Stimulated activated naive CD8-positive, alpha-beta T cell treated with anti-CD3 and anti-CD28 coated beads, Interleukin-15, Interleukin-2, amounts not matched to agents 100 U/mL and 50 U/mL, for 24 hours (primary cell): ENCODE measurements around the gene SMYD3.
"Not testable (repeated sequence)": the region's sequence is repeated elsewhere in the genome, so short reads cannot be mapped to it uniquely, and the experiment has no call there.

Experiments
- ATAC-seq: fragments of 150-1000 bp; cut with Tn5 transposase; one replicate; pipeline ENCODE4 v1.10.0; 2021
- DNase-seq: peaks from one replicate; pipeline ENCODE4 v3.0.0; 2021

The SMYD3 gene

GRCh38 chr1:245952383-245953026 lies 554.6 kb downstream of the SMYD3 start:
- DNase-seq, result no peak
- no peak for ATAC-seq

- DNase-seq (no peak), ATAC-seq (no peak)
Observed at GRCh38 chr1:245948786-245949185, 558.3 kb downstream of the SMYD3 start.

GRCh38 chr1:245946905-245947304 lies 560.2 kb downstream of the SMYD3 start:
- ATAC-seq (no peak), DNase-seq (no peak)

GRCh38 chr1:245945136-245945535 lies 561.9 kb downstream of the SMYD3 start:
- not testable (repeated sequence) for ATAC-seq, DNase-seq

GRCh38 chr1:245942856-245943255 lies 564.2 kb downstream of the SMYD3 start:
- DNase-seq (no peak), ATAC-seq (no peak)

GRCh38 chr1:245941771-245942170 lies 565.3 kb downstream of the SMYD3 start:
- not testable (repeated sequence) for DNase-seq, ATAC-seq

GRCh38 chr1:245939756-245940345 lies 567.2 kb downstream of the SMYD3 start:
- ATAC-seq, result no peak

GRCh38 chr1:245938046-245938435 lies 569.0 kb downstream of the SMYD3 start:
- ATAC-seq (no peak), DNase-seq (no peak)

More at GRCh38 chr1:245939756-245940345, 567.2 kb downstream of the SMYD3 start:
- DNase-seq, result no peak

- DNase-seq (no peak), ATAC-seq (no peak)
Observed at GRCh38 chr1:245937316-245938045, 569.6 kb downstream of the SMYD3 start.

GRCh38 chr1:245934409-245934808 lies 572.7 kb downstream of the SMYD3 start:
- ATAC-seq (no peak), DNase-seq (no peak)

- no peak for ATAC-seq
- no peak for DNase-seq
Observed at GRCh38 chr1:245933431-245934045, 573.5 kb downstream of the SMYD3 start.

- ATAC-seq, result no peak
Observed at GRCh38 chr1:245932302-245932972, 574.6 kb downstream of the SMYD3 start.

GRCh38 chr1:245931450-245931849 lies 575.6 kb downstream of the SMYD3 start:
- ATAC-seq (no peak), DNase-seq (no peak)

More at GRCh38 chr1:245932302-245932972, 574.6 kb downstream of the SMYD3 start:
- DNase-seq, result no peak

GRCh38 chr1:245929224-245929623 lies 577.9 kb downstream of the SMYD3 start:
- no peak for ATAC-seq

GRCh38 chr1:245926888-245927287 lies 580.2 kb downstream of the SMYD3 start:
- ATAC-seq (no peak), DNase-seq (no peak)

More at GRCh38 chr1:245929224-245929623, 577.9 kb downstream of the SMYD3 start:
- DNase-seq, result no peak

- no peak for ATAC-seq
Observed at GRCh38 chr1:245923215-245923614, 583.9 kb downstream of the SMYD3 start.

GRCh38 chr1:245921417-245921816 lies 585.7 kb downstream of the SMYD3 start:
- DNase-seq, result no peak
- ATAC-seq, result no peak

More at GRCh38 chr1:245923215-245923614, 583.9 kb downstream of the SMYD3 start:
- no peak for DNase-seq

- DNase-seq, result no peak
- no peak for ATAC-seq
Observed at GRCh38 chr1:245917403-245917802, 589.7 kb downstream of the SMYD3 start.

- no peak for DNase-seq
- no peak for ATAC-seq
Observed at GRCh38 chr1:245915841-245916240, 591.2 kb downstream of the SMYD3 start.

GRCh38 chr1:245915406-245915805 lies 591.7 kb downstream of the SMYD3 start:
- DNase-seq (no peak), ATAC-seq (no peak)

GRCh38 chr1:245908543-245908942 lies 598.5 kb downstream of the SMYD3 start:
- no peak for DNase-seq

GRCh38 chr1:245906207-245906606 lies 600.9 kb downstream of the SMYD3 start:
- no peak for ATAC-seq
- no peak for DNase-seq

More at GRCh38 chr1:245908543-245908942, 598.5 kb downstream of the SMYD3 start:
- no peak for ATAC-seq
